Measurements from ENCODE around the gene BCAP31.
"Not testable (repeated sequence)": the region's sequence is repeated elsewhere in the genome, so short reads cannot be mapped to it uniquely, and the experiment has no call there.

DNA sequence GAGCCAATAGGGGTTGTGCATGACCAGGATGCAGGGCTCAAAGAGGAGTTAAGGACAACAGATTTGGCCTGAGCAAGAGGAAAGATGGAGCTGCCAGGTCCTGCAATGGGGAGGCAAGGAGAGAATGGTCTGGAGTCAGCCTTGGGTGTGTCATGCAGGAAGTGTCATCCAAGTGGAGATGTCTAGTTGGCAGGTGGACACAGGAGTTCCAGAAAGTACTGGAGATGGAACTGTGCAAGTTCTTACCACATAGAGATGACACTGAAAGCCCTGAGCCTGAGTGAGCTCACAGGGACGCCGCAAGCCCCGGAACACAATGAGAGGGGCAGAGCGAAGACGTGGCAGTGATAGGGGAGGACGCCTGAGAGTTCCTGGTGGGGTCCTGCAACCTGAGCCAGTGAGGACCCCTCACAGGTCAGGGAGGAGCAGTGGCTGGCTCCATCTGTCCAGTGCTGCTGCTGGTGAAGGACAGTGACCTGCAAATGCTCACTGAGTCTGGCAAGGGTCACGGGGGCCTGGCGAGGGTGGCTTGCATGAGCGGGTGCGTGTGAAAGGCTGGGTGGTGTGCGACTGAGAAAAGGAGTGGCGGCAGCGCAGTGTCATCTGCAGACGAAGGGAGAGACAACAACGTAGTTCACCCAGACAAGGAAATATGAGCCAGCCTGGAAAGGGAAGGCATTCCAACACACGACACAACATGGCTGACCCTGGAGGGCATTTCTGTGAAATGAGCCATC, 27.0 kb downstream of the BCAP31 start:
- TF ChIP-seq, protein P1, sequence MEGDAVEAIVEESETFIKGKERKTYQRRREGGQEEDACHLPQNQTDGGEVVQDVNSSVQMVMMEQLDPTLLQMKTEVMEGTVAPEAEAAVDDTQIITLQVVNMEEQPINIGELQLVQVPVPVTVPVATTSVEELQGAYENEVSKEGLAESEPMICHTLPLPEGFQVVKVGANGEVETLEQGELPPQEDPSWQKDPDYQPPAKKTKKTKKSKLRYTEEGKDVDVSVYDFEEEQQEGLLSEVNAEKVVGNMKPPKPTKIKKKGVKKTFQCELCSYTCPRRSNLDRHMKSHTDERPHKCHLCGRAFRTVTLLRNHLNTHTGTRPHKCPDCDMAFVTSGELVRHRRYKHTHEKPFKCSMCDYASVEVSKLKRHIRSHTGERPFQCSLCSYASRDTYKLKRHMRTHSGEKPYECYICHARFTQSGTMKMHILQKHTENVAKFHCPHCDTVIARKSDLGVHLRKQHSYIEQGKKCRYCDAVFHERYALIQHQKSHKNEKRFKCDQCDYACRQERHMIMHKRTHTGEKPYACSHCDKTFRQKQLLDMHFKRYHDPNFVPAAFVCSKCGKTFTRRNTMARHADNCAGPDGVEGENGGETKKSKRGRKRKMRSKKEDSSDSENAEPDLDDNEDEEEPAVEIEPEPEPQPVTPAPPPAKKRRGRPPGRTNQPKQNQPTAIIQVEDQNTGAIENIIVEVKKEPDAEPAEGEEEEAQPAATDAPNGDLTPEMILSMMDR (IDR thresholded peaks at IDR 0.05), result not testable (repeated sequence)
- not testable (repeated sequence) for TF ChIP-seq POLR2A, POLR2AphosphoS5 (IDR thresholded peaks at IDR 0.05)
